GM19099 (cell line): Measurements from ENCODE around the gene GRIA3.

ENCODE experiments used
- POLR2A ChIP-seq: IDR thresholded peaks from 3 replicates; pipeline ENCODE4 v1.6.1; 2011; ENCODE audit warnings: low read depth; ENCODE audit not compliant: insufficient read length; ENCODE audit errors: extremely low read depth

GRIA3 gene

DNA sequence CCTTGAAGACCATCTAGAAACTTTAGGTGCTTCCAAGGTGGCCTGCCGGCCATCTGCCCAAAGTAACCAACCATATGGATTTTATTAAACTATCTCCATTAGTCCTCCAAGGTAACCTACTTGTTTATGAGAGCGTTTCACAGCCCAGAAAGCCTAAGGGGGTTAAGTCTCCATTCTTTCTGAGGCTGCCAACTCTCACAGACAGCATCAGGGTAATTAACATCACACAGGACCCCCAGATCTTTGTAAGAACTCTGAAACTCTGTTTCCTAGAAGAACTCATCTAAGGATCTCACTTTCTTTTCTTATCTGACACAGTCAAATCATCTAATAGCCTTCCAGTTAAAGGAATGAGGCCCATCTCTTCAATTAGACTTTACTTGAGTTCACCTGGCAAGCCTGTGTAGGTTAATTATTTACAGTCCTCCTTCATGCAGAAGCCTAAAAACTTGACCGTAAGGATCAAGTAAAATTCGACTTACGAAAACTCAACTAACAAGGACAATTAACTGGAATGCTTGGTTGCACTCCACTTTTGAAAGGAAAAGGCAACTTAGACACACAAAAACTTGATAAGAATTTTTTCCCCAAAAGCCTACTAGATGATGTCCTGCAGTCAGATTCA is 252.5 kb downstream of the GRIA3 start:
- no peak for TF ChIP-seq POLR2A

DNA sequence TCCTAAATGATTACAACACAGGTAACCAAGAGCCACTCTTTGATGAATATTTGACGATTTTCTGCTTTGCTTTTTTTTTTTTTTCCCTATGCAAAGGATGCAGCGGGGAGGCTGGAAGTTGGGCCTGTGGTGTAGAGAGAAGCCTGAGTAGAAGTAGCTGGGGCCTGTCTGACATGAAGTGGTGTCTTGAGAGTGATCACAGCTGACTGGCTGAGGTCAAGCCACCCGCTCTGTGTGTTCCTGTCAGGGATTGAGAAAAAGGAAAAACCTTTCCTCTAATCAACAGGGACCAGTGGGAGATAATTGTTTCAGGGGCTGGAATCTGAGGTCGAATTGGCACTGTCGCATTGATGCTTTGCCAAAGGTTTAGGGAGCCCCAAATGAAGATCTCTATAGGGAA is 258.7 kb downstream of the GRIA3 start:
- no peak for TF ChIP-seq POLR2A

DNA sequence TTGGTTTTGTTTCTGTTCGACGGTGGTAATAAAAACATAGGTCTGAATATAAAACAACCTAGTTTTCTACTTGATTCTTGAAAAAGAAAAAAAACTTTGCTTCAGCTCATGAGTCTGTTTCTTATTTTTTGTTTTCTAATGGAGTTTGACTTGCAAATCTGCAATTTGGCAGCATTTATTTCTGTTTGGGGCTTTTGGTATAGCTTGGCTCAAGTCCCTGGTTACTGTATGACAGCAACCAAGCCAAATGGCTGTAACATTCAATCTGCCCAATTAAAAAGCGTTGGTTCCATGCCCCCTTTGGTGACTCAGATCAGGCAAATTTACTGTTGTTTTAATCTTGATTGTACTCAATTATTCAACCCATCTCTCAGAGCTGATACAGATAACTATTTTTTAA is 263.4 kb downstream of the GRIA3 start:
- no peak for TF ChIP-seq POLR2A

DNA sequence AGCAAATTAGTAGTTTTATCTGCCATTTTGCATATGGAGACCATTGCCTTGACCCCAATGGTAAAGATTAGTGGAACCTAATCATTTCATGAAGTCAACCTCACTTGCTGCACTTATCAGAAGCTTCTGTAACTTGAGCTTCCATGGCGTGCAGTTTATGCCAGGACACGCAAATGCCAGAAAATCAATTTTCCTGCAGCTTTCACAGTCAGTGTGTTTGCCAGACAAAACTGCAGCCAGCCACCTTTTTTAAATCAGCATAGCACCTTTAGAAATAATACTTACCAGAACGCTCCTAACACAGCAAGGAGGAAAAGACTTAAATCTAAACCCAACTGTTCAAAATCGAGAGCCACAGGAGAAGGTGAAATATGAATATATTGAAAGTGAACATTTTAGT is 265.3 kb downstream of the GRIA3 start:
- no peak for TF ChIP-seq POLR2A

DNA sequence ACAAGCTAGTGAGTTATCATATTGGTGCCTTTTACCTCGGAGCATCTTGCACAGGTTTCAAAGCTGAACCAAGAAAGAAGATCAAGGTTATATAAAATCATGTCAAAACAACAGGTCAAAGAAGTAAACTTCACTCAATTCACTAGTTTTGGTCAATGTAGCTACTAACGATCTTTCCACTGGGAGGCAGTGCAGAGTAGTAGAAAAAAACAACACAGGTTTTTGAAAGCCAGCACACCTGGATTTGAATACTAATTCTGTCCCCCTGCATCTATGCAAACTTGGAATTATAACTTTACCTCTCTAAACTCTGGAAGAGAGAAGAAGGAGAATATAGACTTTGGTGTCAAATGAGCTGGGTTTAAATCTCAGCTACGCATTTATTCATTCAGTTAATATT is 266.1 kb downstream of the GRIA3 start:
- no peak for TF ChIP-seq POLR2A

DNA sequence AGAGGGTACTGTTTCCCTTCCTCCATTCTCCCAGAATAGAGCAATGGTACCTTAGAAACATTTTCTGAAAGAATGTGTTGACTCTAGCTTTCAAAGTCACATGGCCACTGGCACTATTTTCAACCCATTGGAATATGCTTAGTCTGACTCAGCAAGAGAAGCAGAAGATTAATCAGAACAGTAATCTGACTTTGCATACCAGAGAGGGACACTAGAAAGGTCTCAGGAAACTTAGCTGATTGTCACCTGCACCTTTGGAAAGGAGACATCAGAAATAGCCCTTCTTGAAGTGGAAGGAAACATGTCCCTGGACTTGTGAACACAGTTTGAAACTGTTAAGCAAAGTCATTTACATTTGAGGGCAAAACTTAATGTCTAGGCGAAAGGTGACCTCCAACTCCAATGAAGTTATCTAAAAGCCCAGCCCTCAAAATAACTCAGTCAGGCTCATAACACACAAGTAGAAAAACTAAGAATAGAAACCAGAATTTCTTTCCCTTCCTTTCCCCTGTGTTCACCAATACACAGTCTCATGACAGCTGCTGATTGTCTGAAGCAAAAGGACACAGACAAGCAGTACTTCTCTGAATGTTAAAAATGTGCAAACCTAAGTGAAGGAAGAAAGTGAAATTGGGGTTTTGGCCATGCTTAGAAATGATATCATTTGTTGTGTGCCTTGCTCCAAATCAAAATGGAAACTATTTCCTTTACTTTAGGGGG is 270.8 kb downstream of the GRIA3 start:
- no peak for TF ChIP-seq POLR2A

DNA sequence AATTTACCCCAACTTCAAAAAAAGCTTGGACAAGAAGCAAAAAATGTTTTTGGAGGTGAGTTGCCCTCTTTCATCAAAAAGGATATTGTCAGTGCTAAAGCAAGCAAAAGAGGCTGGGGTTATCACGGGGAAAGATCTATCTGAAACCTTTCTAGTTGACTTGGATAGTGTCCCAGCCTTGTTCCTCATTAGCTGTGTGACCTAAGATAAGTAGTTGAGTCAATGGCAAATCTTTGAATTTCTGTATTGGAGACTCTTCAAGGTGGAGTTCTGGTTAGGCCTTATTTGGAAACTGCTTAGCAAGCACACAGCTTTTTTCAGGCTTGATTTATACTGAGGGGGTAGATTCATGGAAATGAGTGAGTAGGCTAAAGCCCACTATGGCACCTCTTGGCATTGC is 271.6 kb downstream of the GRIA3 start:
- no peak for TF ChIP-seq POLR2A

DNA sequence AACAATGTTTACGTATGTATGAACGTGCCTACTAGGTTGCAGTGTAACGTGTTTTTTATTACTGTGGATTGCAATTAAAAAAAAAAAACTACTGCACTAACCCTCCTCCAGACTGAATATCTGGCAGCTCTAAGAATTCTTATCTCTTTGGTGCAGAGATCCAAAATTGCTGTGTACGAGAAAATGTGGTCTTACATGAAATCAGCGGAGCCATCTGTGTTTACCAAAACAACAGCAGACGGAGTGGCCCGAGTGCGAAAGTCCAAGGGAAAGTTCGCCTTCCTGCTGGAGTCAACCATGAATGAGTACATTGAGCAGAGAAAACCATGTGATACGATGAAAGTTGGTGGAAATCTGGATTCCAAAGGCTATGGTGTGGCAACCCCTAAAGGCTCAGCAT is 280.6 kb downstream of the GRIA3 start:
- TF ChIP-seq POLR2A, result no peak

DNA sequence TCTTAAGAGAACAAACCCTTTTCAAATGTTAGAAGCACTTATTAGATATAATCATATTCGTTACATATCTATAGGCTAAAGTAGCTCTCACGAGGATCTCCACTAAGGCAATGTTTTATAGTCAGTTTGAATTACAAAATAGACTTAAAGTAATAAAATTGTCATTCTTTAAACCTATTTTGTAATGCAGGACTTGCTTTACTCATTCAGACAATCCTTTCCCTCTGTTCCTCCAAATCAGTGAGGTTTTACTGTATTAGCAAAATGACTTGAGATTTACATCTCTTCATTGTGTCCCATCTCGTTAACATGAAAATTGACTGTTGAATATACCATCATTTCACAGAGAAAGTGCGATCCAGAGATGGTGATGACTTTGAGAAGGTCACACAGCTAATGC is 284.4 kb downstream of the GRIA3 start:
- no peak for TF ChIP-seq POLR2A

DNA sequence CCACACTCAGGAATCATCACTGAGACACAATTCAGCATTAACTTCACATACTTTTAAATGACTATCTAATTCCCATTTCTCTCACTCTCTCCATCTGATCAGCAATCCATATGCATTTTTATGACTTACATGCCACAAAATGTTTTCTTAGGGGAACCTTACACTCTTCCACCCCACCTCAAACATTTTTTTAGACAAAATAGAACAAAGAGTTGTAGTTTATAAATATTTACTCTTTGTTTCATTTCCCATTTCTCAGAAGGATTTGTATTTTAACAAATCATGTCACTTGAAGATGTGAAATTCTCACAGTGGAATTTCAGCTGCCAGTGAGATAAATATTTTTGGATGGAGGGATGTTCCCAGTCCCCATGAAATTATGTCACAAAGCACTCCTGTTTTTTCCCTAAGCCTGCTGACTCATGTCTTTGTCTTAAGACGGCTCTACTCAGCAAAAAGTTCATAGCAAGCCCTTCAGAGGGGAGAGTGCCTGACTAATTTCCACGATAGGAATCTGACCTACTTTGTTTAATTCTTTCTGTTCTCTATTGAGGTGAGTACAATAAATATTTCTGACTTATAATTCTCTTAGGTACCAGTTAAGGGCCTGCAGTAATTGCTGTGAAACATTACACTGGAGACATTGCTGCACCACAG is 291.1 kb downstream of the GRIA3 start:
- no peak for TF ChIP-seq POLR2A

DNA sequence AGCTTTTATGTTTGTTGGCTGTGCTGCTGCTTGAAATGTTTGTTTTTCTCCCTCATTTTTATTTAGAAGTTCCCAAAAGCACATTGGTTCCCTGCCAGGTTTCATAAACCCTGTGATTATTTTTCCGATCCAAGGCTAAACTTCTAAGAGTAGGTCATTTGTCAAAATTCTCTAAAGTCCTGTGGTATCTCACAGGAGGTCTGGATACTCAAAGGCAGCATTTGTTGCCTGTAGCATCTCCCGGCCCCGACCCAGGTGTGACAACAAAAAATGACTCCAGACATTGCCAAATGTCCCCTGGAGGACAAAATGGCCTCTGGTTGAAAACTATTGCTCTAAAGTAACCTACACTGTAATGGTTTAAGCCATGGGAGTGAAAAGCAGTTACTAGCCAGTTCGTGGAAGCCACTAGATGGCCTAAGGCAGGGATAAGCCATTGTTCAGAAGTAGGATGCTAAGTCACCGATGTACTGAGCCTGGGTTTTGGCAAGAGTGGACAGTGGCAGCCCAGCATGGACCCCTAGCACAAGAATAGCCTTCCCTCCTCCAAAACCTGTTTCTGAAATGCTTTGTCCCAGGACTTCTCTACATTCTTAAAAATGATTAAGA is 292.6 kb downstream of the GRIA3 start:
- TF ChIP-seq POLR2A, result no peak

DNA sequence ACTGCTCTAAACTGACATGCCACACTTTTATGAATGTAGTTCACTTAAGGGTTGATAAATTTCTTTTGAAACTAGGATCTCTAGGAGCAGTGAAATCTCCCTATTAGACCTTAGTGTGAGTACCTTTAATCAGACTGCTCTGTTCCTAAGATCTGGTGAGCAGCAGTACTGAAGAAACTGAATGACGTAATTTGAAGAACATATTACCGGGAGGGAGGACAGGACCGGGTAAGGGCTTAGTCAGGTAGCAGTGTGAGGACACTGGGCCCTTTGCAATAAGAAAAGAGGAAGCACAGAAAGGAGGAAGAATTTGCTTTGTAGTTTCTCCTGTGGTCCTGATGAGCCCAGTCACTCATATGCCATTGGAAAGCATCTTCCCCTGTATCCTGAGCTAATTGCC is 293.6 kb downstream of the GRIA3 start:
- no peak for TF ChIP-seq POLR2A

DNA sequence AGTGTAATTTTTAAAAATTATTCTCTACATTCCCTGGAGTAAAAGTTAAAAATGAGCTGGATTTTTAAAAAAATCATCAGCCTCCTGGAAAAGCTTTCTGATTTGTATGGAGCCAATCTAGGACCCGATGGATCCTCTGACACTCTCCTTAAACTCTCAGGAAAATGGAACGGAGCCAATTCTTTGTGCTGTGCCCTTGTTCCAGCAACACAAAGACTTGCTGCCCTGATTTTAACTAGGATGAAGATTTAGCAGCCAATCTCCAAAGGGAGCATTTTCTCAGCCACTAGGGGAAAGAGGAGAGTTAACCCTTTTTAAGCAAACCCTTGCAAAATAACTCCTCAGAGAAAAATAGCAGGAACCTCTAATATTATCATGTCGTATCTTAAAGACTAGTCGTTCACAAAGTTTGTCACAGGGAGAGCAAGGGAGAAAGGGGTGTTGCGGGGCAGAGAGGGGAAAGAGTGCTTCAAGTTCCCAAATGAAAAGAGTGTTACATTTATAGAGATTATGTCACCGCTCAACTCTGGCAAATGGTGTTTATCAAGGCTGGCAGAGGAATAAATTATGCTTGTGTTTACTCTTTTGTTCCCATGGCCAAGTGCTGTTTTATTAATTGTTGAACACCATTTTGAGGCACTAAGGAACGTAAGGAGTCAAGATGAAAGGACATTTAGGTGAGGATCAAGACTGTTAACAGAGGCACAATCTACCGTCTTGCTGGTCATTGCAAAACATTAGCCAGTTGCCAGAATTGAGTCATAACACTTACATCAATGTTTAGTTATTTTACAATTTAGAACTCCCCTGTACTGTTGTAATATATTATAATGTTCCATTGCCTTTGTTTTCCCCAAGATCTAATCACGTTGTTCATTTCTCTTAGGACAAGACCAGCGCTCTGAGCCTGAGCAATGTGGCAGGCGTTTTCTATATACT is 298.1 kb downstream of the GRIA3 start:
- TF ChIP-seq POLR2A, result no peak

DNA sequence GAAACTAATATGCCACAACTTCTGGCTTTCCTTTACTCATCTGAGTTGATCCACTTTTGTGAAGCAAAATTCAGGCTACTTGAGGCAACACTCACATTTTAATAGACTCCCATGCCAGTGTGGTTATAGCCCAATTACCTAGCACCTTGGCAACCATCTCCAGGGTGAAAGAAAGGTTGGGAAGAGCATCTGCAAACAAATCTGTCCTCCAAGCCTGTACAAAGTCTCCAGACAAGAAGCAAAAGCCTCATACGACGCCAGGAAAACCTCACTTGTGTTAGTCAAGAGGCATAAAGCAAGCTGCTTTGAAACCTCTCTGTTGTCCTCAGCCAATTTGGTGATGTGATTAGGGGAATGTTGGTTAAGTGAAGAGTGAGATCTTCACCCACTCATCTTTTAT is 302.2 kb downstream of the GRIA3 start:
- no peak for TF ChIP-seq POLR2A

DNA sequence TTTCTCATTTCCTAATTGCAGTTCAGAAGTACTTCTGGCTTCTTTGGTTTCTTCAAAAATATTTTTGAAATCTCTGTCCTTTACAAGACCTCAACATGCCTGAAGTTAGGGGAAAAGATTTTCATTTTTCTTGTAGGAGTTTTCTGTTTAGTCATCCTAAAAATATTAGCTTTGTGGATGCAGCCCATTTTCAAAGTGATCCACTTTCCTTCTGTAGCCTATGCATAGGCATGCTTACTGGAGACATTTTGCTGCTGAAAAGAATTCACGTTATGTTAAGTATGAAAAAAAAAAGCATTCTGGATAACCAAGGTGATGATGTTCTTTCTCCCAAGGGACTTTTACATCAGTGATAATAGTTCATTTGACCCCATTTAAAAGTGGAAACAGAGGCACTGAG is 303.2 kb downstream of the GRIA3 start:
- no peak for TF ChIP-seq POLR2A
